Lung (tissue), 10 donors: ENCODE results near the gene GYPE. TPM values are rescaled to one million over a fixed set of nuclear protein-coding genes. Genes with fewer than 3 reads are reported as not detected.
A peak's percentile ranks its signal among the peaks of the same experiment; 100 is the strongest.
"Not testable (repeated sequence)": the region's sequence is repeated elsewhere in the genome, so short reads cannot be mapped to it uniquely, and the experiment has no call there.

ENCODE experiments used
- ATAC-seq: fragments of 200-7000 bp; cut with Tn5 transposase; one replicate; pipeline ENCODE4 v1.9.1; 2020; ENCODE audit warnings: moderate number of reproducible peaks; ENCODE audit not compliant: insufficient read depth, low FRiP score
- DNase-seq, 3 donors: peaks; one replicate each; pipeline ENCODE4 v3.0.0-alpha.2; 2013 to 2017
- H3K27ac ChIP-seq, 2 donors: one replicate each; pipeline ENCODE4 v1.5.1; 2013; ENCODE audit warnings: mild to moderate bottlenecking in 2 of 2, moderate library complexity in 2 of 2, control low read depth in 1 of 2, inconsistent platforms in 1 of 2, low read depth in 1 of 2, low read length in 1 of 2
- H3K27me3 ChIP-seq, 3 donors: one replicate each; pipeline ENCODE4 v1.5.1; 2013; ENCODE audit warnings: low read length in 2 of 3; ENCODE audit not compliant: control insufficient read depth in 3 of 3, insufficient read depth in 3 of 3
- H3K36me3 ChIP-seq, 4 donors: one replicate each; pipeline ENCODE4 v1.5.1; 2013; ENCODE audit warnings: low read length in 4 of 4, mild to moderate bottlenecking in 1 of 4, moderate library complexity in 1 of 4; ENCODE audit not compliant: control insufficient read depth in 4 of 4, insufficient read depth in 4 of 4
- H3K4me1 ChIP-seq, 5 donors: one replicate each; pipeline ENCODE4 v1.5.1; 2013; ENCODE audit warnings: low read length in 5 of 5, mild to moderate bottlenecking in 2 of 5, moderate library complexity in 1 of 5; ENCODE audit not compliant: control insufficient read depth in 5 of 5, insufficient read depth in 5 of 5
- H3K4me3 ChIP-seq: one replicate; pipeline ENCODE4 v1.5.1; 2013; ENCODE audit warnings: mild to moderate bottlenecking, control low read depth, moderate library complexity
- H3K9ac ChIP-seq, 2 donors: one replicate each; pipeline ENCODE4 v1.5.1; 2013; ENCODE audit warnings: low read length in 2 of 2, control low read depth in 1 of 2; ENCODE audit not compliant: insufficient read depth in 1 of 2
- H3K9me3 ChIP-seq, 4 donors: one replicate each; pipeline ENCODE4 v1.5.1; 2013; ENCODE audit warnings: low read length in 3 of 4, mild to moderate bottlenecking in 1 of 4, moderate library complexity in 1 of 4; ENCODE audit not compliant: control insufficient read depth in 4 of 4, insufficient read depth in 3 of 4
- WGBS, 2 donors: extraction: QIAGEN DNeasy Blood & Tissue Kit; methylation state at CpG; one replicate each; pipeline ENCODE4 v1.1.7; 2013; 5-methylcytosine and 5-hydroxymethylcytosine counted together
- polyA plus RNA-seq, 2 donors: library from polyadenylated mRNA; stranded (reverse); fragments of 200-250 nt; gene quantifications; one replicate each; pipeline ENCODE4 v1.2.1, GENCODE V29; 2013
- total RNA-seq, 2 donors: library from RNA; depleted of rRNA in 1 of 2; stranded (reverse); fragments of >200 nt in 1 of 2; gene quantifications; one replicate each; pipeline ENCODE4 v1.2.1, GENCODE V29; 2014 to 2021
- donor health status: Bipolar disorder and iron deficiency.
- donor health status: healthy.
- donor health status: DM: yes; HTN: yes; CAD: no.

GYPE gene
- total and polyA plus RNA-seq, 4 donors = 0.70 to 7.0 (median 1.5) TPM

DNA sequence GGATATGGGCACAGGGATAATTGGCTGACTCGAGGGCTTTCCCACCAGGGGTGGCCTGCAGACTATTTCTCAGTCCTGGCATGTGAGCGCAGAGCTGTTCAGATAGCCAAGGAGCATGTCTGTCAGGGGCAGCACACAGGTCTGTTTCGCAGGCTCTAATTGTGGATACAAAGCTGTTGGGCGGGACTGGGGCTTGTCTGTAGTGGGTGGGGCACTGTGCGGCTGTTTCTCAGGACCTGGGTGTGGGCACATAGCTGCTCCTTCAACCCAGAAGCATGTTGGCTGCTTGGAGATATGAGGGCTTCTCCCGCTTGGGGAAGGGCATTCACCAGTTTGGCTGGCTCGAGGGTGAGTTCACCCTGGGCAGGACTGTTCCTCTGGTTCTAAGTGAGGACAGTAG, 65.9 kb downstream of the GYPE start:
- H3K27me3 ChIP-seq, H3K9ac ChIP-seq, H3K9me3 ChIP-seq, DNase-seq, H3K27ac ChIP-seq, H3K4me1 ChIP-seq, H3K4me3 ChIP-seq, H3K36me3 ChIP-seq: not testable (repeated sequence)
- 81 to 86% methylated on average over 5 of the region's 7 CpGs for WGBS, 2 donors
- ATAC-seq = peak; percentile 19

DNA sequence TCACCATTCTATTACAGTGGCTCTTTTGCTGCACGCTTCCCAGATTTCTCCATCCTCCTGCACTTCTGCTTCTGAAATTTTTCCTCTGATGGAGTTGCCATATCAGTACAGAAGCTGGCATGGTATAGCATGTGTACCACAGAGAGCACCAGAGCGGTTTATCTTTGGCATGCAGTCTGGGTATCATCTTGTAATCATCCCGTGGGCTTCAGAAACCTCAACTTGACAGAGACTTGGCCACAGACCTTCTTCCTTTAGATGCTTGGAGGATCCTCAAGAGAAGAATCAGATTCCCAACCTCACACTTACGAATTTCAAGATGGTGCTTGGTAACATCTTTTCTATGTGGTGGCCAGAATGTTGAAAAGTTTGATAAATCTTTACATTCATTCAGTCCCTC, 71.2 kb downstream of the GYPE start:
- DNase-seq, ATAC-seq, H3K4me3 ChIP-seq, H3K9ac ChIP-seq, H3K27ac ChIP-seq, H3K9me3 ChIP-seq, H3K4me1 ChIP-seq, H3K36me3 ChIP-seq, H3K27me3 ChIP-seq: not testable (repeated sequence)
- WGBS, 2 donors = 72 to 90% methylated on average over 4 of the region's 4 CpGs

DNA sequence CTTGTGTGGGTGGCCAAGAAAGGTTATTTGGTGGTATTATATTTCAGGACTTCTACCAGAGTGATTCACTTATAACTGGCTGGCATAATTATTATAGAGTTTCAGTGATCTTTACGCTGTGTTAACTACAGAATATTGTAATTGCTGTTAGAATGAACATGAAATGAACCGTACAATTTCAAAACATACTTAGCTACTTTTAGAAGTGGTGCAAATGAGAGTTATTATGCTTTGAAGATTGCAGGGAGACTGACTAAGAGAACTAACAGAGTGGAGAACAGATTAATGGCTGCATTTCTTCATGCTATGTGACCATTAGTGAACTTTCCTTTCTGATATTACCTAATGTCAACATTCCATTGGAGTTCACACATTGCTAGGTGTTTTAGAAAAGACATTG, 71.7 kb downstream of the GYPE start:
- not testable (repeated sequence) for H3K4me3 ChIP-seq, H3K27ac ChIP-seq, H3K4me1 ChIP-seq, ATAC-seq, H3K36me3 ChIP-seq, H3K9me3 ChIP-seq, H3K27me3 ChIP-seq, H3K9ac ChIP-seq, DNase-seq
- 67 to 80% methylated on average over 2 of the region's 2 CpGs for WGBS, 2 donors

DNA sequence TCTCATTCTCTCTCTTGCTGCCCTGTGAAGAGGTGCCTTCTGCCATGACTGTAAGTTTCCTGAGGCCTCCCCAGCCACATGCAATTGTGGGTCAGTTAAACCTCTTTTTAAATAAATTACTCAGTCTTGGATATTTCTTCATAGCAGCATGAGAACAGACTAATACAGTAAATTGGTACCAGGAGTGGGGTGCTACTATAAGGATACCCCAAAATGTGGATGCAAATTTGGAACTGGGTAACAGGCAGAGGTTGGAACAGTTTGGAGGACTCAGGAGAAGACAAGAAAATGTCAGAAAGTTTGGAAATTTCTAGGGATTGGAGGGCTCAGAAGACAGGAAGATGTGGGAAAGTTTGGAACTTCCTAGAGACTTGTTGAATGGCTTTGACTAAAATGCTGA, 74.8 kb downstream of the GYPE start:
- not testable (repeated sequence) for DNase-seq, ATAC-seq, H3K27ac ChIP-seq

DNA sequence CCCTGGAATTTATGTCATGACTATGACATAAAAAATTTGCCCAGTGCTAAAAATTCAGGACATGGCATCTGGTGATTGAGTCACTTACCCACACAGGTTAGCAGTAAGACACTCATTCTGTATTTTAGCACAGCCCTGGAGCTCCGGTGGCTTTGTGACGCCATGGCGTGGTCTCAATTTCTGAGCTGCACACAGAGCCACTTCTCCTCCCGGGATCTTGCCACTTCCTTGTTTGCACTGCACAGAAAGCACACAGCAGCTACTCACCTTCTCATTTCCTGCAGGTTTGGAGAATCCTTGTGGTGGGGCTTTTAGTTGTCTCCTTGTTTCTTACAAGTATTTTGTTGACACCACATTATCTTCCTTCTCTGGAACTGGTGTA, 76.1 kb downstream of the GYPE start:
- ATAC-seq (peak; percentile 59), DNase-seq (peak in 1 of 3 donors; percentile 16)
- H3K27me3 ChIP-seq, H3K9me3 ChIP-seq, H3K4me1 ChIP-seq, H3K4me3 ChIP-seq, H3K27ac ChIP-seq, H3K36me3 ChIP-seq, H3K9ac ChIP-seq: not testable (repeated sequence)
- WGBS, 2 donors = 9 to 37% methylated on average over 4 of the region's 4 CpGs

More for the DNA sequence above, 74.8 kb downstream of the GYPE start:
- not testable (repeated sequence) for H3K9ac ChIP-seq, H3K9me3 ChIP-seq, H3K27me3 ChIP-seq, H3K4me1 ChIP-seq, H3K4me3 ChIP-seq, H3K36me3 ChIP-seq

Other genes starting within 250 kb of the GYPE start
- 1 to 10 TPM in 1 of 2 donors, under 1 TPM in 1; 0.12 to 2.3 TPM for gene FREM3, start 204.9 kb downstream of the GYPE start, total RNA-seq
- under 1 TPM in 1 of 2 donors, not detected in 1; under 0.01 TPM for gene FREM3, start 204.9 kb downstream of the GYPE start, polyA plus RNA-seq
- gene GYPB, start 113.8 kb upstream of the GYPE start, total RNA-seq = 10 to 100 TPM in 1 of 2 donors, under 1 TPM in 1; 0.64 to 16.7 TPM
- gene GYPB, start 113.8 kb upstream of the GYPE start, polyA plus RNA-seq = not detected
- gene GYPA, start 235.2 kb upstream of the GYPE start, total RNA-seq = 10 to 100 TPM in 1 of 2 donors, under 1 TPM in 1; 0.18 to 11.0 TPM
- not detected for gene GYPA, start 235.2 kb upstream of the GYPE start, polyA plus RNA-seq